T-cell (primary cell): ENCODE data around the gene CYP2B6. TPM values are rescaled to one million over a fixed set of nuclear protein-coding genes. Genes with fewer than 3 reads are reported as not detected.
"Not testable (repeated sequence)": the region's sequence is repeated elsewhere in the genome, so short reads cannot be mapped to it uniquely, and the experiment has no call there.

Source experiments
- ATAC-seq, 4 experiments: fragments of 200-7000 bp in 3 of 4; fragments of 150-1000 bp in 1 of 4; cut with Tn5 transposase; replicated peaks in 1 of 4; 1 replicate in 3 of 4; 2 replicates in 1 of 4; pipeline ENCODE4 v1.10.0; 2021; ENCODE audit warnings: moderate library complexity in 3 of 4, mild to moderate bottlenecking in 2 of 4, moderate number of reproducible peaks in 1 of 4
- CTCF ChIA-PET, 2 donors: fragments of 300-600 bp; sonication (Branson Sonifier 250); formaldehyde crosslinking; loops; one replicate each; lab custom pipeline; 2022; ENCODE audit warnings: antibody characterized with exemption in 2 of 2; lab: Charles Lee
- POLR2A ChIA-PET, 2 donors: fragments of 300-600 bp; sonication (Branson Sonifier 250); formaldehyde crosslinking; loops; one replicate each; lab custom pipeline; 2022; ENCODE audit warnings: antibody characterized with exemption in 2 of 2; lab: Charles Lee
- DNase-seq, 35 experiments: peaks; one replicate each; pipeline versions ENCODE4 v3.0.0 to v3.0.0-alpha.2; 2013 to 2023
- H3K27ac ChIP-seq: one replicate; pipeline ENCODE4 v1.5.1; 2013; ENCODE audit warnings: low read length
- H3K27me3 ChIP-seq, 2 experiments: replicated peaks in 1 of 2; 1 replicate in 1 of 2; 2 replicates in 1 of 2; pipeline versions ENCODE4 v1.6.1 to v1.7.0; 2013; ENCODE audit warnings: low read length in 1 of 2, mixed read lengths in 1 of 2; ENCODE audit not compliant: control insufficient read depth in 2 of 2, insufficient read depth in 2 of 2; ENCODE audit errors: extremely low read depth in 1 of 2
- H3K36me3 ChIP-seq, 2 donors: 1 replicate in 1 of 2; 2 replicates in 1 of 2; pipeline versions ENCODE4 v1.6.1 to v1.7.0; 2013; ENCODE audit warnings: low read length in 1 of 2; ENCODE audit not compliant: control insufficient read depth in 2 of 2, insufficient read depth in 1 of 2; ENCODE audit errors: extremely low read depth in 1 of 2
- H3K4me1 ChIP-seq, 2 experiments: 1 replicate in 1 of 2; 2 replicates in 1 of 2; pipeline versions ENCODE4 v1.6.1 to v1.7.0; 2013; ENCODE audit warnings: low read length in 2 of 2, mixed read lengths in 1 of 2; ENCODE audit not compliant: insufficient read depth in 2 of 2, control insufficient read depth in 1 of 2; ENCODE audit errors: extremely low read depth in 1 of 2
- H3K4me3 ChIP-seq, 2 donors: 1 replicate in 1 of 2; 2 replicates in 1 of 2; pipeline versions ENCODE4 v1.5.1 to v1.7.0; 2013; ENCODE audit warnings: mild to moderate bottlenecking in 2 of 2, low read length in 1 of 2, moderate library complexity in 1 of 2; ENCODE audit not compliant: control insufficient read depth in 1 of 2; ENCODE audit errors: extremely low read depth in 1 of 2
- H3K9me3 ChIP-seq: 2 replicates; pipeline ENCODE4 v1.7.0; 2013
- H3K27ac Mint-ChIP-seq, 2 donors: one replicate each; pipeline ENCODE4 v1.8.0; 2020 to 2021; ENCODE audit warnings: mild to moderate bottlenecking in 2 of 2, mixed read lengths in 2 of 2
- H3K27me3 Mint-ChIP-seq, 2 donors: one replicate each; pipeline ENCODE4 v1.8.0; 2021 to 2022; ENCODE audit warnings: mixed read lengths in 2 of 2
- H3K36me3 Mint-ChIP-seq: one replicate; pipeline ENCODE4 v1.8.0; 2021; ENCODE audit warnings: mixed read lengths
- H3K4me1 Mint-ChIP-seq, 3 donors: one replicate each; pipeline ENCODE4 v1.8.0; 2020 to 2022; ENCODE audit warnings: mixed read lengths in 3 of 3, mild to moderate bottlenecking in 1 of 3
- H3K4me3 Mint-ChIP-seq, 3 donors: one replicate each; pipeline ENCODE4 v1.8.0; 2020 to 2022; ENCODE audit warnings: mild to moderate bottlenecking in 3 of 3, mixed read lengths in 3 of 3, moderate library complexity in 3 of 3
- H3K9me3 Mint-ChIP-seq, 3 donors: one replicate each; pipeline ENCODE4 v1.8.0; 2020 to 2022; ENCODE audit warnings: mixed read lengths in 3 of 3
- WGBS: methylation state at CpG from one replicate; pipeline ENCODE4 v1.1.5; 2013; ENCODE audit warnings: missing lambda C conversion rate; ENCODE audit not compliant: insufficient coverage; 5-methylcytosine and 5-hydroxymethylcytosine counted together
- total RNA-seq, 35 experiments: library from RNA in 6 of 35; stranded (reverse) in 6 of 35; fragments of 120-200 nt in 1 of 35; gene quantifications; one replicate each; pipeline versions ENCODE4 v1.2.1 to v1.2.4 and lab custom pipeline; 2013 to 2026

The CYP2B6 gene
- total RNA-seq, 5 donors from 2014 or later (not counting 1 experiment from before 2014, with no cell fraction given): 0.20 to 0.61 (median 0.38) TPM; not detected in 2

DNA sequence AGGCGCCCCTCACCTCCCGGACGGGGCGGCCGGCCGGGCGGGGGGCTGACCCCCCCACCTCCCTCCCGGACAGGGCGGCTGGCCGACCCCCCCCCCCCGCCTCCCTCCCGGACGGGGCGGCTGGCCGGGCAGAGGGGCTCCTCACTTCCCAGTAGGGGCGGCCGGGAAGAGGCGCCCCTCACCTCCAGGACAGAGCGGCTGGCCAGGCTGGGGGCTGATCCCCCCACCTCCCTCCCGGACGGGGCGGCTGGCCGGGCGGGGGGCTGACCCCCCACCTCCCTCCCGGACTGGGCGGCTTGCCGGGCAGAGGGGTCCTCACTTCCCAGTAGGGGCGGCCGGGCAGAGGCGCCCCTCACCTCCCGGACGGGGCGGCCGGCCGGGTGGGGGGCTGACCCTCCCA lies 25.7 kb upstream of the CYP2B6 start:
- H3K4me3 Mint-ChIP-seq, H3K27ac Mint-ChIP-seq, DNase-seq, H3K27ac ChIP-seq, POLR2A ChIA-PET, H3K36me3 Mint-ChIP-seq, H3K36me3 ChIP-seq, H3K9me3 Mint-ChIP-seq, CTCF ChIA-PET, H3K4me3 ChIP-seq, H3K9me3 ChIP-seq, ATAC-seq: not testable (repeated sequence)
- Histone ChIP-seq H3K27me3 (peaks cover 0 to 13% of the 10 kb centered on the region in 2 experiments), H3K4me1 (peaks cover 3 to 20% of the 10 kb centered on the region in 2 experiments)
- H3K27me3 Mint-ChIP-seq: peaks cover 15 to 17% of the 10 kb centered on the region in 2 donors
- peaks cover 19 to 23% (median 23%) of the 10 kb centered on the region in 3 donors for H3K4me1 Mint-ChIP-seq
- 96% methylated on average over 8 of the region's 35 CpGs for WGBS

DNA sequence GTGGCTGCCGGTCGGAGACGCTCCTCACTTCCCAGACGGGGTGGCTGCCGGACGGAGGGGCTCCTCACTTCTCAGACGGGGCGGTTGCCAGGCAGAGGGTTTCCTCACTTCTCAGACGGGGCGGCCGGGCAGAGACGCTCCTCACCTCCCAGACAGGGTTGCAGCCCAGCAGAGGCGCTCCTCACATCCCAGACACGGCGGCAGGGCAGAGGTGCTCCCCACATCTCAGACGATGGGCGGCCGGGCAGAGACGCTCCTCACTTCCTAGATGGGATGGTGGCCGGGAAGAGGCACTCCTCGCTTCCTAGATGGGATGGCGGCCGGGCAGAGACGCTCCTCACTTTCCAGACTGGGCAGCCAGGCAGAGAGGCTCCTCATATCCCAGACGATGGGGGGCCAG lies 24.5 kb upstream of the CYP2B6 start:
- H3K4me3 ChIP-seq, H3K36me3 ChIP-seq, H3K27ac Mint-ChIP-seq, H3K9me3 ChIP-seq, ATAC-seq, H3K9me3 Mint-ChIP-seq, POLR2A ChIA-PET, H3K4me3 Mint-ChIP-seq, H3K27me3 ChIP-seq, CTCF ChIA-PET, H3K36me3 Mint-ChIP-seq, DNase-seq, H3K27ac ChIP-seq: not testable (repeated sequence)
- H3K4me1 ChIP-seq: peaks cover 3 to 26% of the 10 kb centered on the region in 2 experiments
- H3K4me1 Mint-ChIP-seq: peaks cover 32 to 35% (median 35%) of the 10 kb centered on the region in 3 donors
- no CpG with 5 or more reads among the region's 25 CpGs for WGBS
- peaks cover 8 to 12% of the 10 kb centered on the region in 2 donors for H3K27me3 Mint-ChIP-seq

DNA sequence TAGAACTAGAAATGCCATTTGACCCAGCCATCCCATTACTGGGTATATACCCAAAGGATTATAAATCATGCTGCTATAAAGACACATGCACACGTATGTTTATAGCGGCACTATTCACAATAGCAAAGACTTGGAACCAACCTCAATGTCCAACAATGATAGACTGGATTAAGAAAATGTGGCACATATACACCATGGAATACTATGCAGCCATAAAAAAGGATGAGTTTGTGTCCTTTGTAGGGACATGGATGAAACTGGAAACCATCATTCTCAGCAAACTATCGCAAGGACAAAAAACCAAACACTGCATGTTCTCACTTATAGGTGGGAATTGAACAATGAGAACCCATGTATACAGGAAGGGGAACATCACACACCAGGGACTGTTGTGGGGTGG lies 23.0 kb upstream of the CYP2B6 start:
- H3K36me3 ChIP-seq, H3K4me3 Mint-ChIP-seq, CTCF ChIA-PET, H3K9me3 ChIP-seq, H3K9me3 Mint-ChIP-seq, H3K36me3 Mint-ChIP-seq, H3K27me3 ChIP-seq, DNase-seq, H3K27me3 Mint-ChIP-seq, H3K27ac ChIP-seq, H3K4me3 ChIP-seq, H3K27ac Mint-ChIP-seq, ATAC-seq, POLR2A ChIA-PET: not testable (repeated sequence)
- H3K4me1 Mint-ChIP-seq: peaks cover 39 to 41% (median 41%) of the 10 kb centered on the region in 3 donors
- H3K4me1 ChIP-seq: peaks cover 3 to 26% of the 10 kb centered on the region in 2 experiments
- no CpG with 5 or more reads among the region's 3 CpGs for WGBS

- not testable (repeated sequence) for H3K9me3 Mint-ChIP-seq
- Mint-ChIP-seq H3K4me1 (peaks cover 39 to 46% (median 41%) of the 10 kb centered on the region in 3 donors), H3K27ac (peak overlapping the region; percentile 86 to 92)
Observed at GRCh38 chr19:40969721-40970120, 21.4 kb upstream of the CYP2B6 start.

DNA sequence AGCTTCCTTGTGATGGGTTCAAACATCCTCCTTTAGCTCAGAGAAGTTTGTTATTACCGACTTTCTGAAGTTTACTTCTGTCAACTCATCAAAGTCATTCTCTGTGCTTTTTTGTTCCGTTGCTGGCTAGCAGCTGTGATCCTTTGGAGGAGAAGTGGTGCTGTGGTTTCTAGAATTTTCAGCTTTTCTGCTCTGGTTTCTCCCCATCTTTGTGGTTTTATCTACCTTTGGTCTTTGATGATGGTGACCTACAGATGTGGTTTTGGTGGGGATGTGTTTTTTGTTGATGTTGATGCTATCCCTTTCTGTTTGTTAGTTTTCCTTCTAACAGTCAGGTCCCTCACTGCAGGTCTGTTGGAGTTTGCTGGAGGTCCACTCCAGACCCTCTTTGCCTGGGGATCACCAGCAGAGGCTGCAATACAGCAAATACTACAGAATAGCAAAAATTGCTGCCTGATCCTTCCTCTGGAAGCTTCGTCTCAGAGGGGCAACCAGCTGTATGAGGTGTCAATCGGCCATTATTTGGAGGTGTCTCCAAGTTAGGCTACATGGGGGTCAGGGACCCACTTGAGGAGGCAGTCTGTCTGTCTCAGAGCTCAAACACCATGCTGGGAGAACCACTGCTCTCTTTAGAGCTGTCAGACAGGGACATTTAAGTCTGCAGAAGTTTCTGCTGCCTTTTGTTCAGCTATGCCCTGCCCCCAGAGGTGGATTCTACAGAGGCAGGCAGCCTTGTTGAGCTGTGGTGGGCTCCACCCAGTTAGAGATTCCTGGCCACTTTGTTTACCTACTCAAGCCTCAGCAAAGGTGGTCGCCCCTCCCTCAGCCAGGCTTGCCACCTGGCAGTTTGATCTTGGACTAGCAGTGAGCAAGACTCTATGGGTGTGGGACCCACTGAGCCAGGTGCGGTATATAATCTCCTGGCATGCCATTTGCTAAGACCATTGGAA lies 20.4 kb upstream of the CYP2B6 start:
- H3K4me3 Mint-ChIP-seq: peak overlapping the region; percentile 47 to 67 (median 60)
- H3K4me3 ChIP-seq, H3K36me3 Mint-ChIP-seq, H3K36me3 ChIP-seq, H3K9me3 Mint-ChIP-seq, H3K9me3 ChIP-seq, H3K27me3 ChIP-seq, H3K27me3 Mint-ChIP-seq: not testable (repeated sequence)
- DNase-seq: peak; percentile 11 to 79 (median 44)
- ChIA-PET POLR2A (interaction anchor here (0.5 to 0.8 kb wide), 3 partner anchors 9 to 218 kb away, joined by 3 to 6 read pairs (median 4); no protein-coding TSS in a partner anchor), CTCF (interaction anchor here in 1 of 2 donors (0.5 to 1.8 kb wide), 9 partner anchors 8 to 400 kb away, joined by 3 to 6 read pairs (median 3); no protein-coding TSS in a partner anchor)
- Histone ChIP-seq H3K4me1 (peaks cover 3 to 26% of the 10 kb centered on the region in 2 experiments), H3K27ac (peak overlapping the region; percentile 18)
- H3K4me1 Mint-ChIP-seq: peaks cover 39 to 46% (median 41%) of the 10 kb centered on the region in 3 donors
- WGBS: 36% methylated on average over 2 of the region's 6 CpGs
- ATAC-seq: peak; percentile 72 to 90 (median 86)
- H3K27ac Mint-ChIP-seq: peak overlapping the region; percentile 86 to 92

More at GRCh38 chr19:40969721-40970120, 21.4 kb upstream of the CYP2B6 start:
- ATAC-seq (peak in 1 of 4 experiments; percentile 25), DNase-seq (peak in 3 of 35 experiments; percentile 3 to 44 (median 6))
- Histone ChIP-seq H3K27ac (peak overlapping the region; percentile 18), H3K4me1 (peaks cover 3 to 26% of the 10 kb centered on the region in 2 experiments)
- H3K27me3 ChIP-seq, H3K4me3 ChIP-seq, H3K36me3 ChIP-seq, H3K9me3 ChIP-seq, H3K36me3 Mint-ChIP-seq, H3K27me3 Mint-ChIP-seq: not testable (repeated sequence)
- H3K4me3 Mint-ChIP-seq: peak overlapping the region; percentile 47 to 67 (median 60)
- ChIA-PET CTCF (interaction anchor here in 1 of 2 donors (0.7 to 1.8 kb wide), 6 partner anchors 11 to 399 kb away, joined by 3 to 6 read pairs (median 3); no protein-coding TSS in a partner anchor), POLR2A (interaction anchor here (0.5 to 0.8 kb wide), 2 partner anchors 151 to 217 kb away, joined by 4 to 6 read pairs; no protein-coding TSS in a partner anchor)
- 36% methylated on average over 1 of the region's 4 CpGs for WGBS

DNA sequence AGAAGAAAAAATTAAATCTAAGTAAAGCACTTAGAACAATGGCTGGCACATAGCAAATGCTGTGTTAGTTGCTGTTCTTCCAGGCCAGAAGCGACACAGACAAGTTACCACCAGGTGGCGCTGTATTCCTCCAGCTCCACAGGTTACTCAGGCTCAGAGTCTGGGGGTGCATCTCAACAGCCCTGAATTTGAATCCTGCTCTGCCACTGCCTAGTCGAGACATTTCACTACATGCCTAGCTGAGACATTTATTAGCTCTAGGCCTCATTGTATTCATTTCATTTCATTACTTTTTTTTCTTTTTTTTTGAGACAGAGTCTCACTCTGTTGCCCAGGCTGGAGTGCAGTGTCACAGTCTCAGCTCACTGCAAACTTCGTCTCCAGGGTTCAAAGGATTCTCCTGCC lies 16.4 kb upstream of the CYP2B6 start:
- H3K4me1 Mint-ChIP-seq: peaks cover 26 to 33% (median 27%) of the 10 kb centered on the region in 3 donors
- H3K27me3 Mint-ChIP-seq: peaks cover 11% of the 10 kb centered on the region in 2 donors
- CTCF ChIA-PET: interaction anchor here (0.6 to 1.1 kb wide), 5 partner anchors 168 to 291 kb away, joined by 3 to 7 read pairs (median 4); no protein-coding TSS in a partner anchor
- Histone ChIP-seq H3K9me3 (no peaks in the 10 kb centered on the region), H3K4me3 (no peak overlapping the region), H3K36me3 (no peaks in the 10 kb centered on the region), H3K27ac (no peak overlapping the region), H3K27me3 (peaks cover 0 to 9% of the 10 kb centered on the region in 2 experiments), H3K4me1 (peaks cover 2 to 19% of the 10 kb centered on the region in 2 experiments)
- H3K36me3 Mint-ChIP-seq: no peaks in the 10 kb centered on the region
- 0% methylated on average over 3 of the region's 4 CpGs for WGBS
- H3K27ac Mint-ChIP-seq: no peak overlapping the region
- peak; percentile 52 to 67 (median 64) for ATAC-seq
- no peak overlapping the region for H3K4me3 Mint-ChIP-seq
- POLR2A ChIA-PET: no interaction called here
- no peaks in the 10 kb centered on the region for H3K9me3 Mint-ChIP-seq
- DNase-seq: peak; percentile 47 to 94 (median 74)
